HG02885 (cell line): ENCODE measurements around the gene EXOC3L4.
"Not testable (repeated sequence)": the region's sequence is repeated elsewhere in the genome, so short reads cannot be mapped to it uniquely, and the experiment has no call there.

Experiments used
- ATAC-seq: cut with Tn5 transposase; IDR thresholded peaks from one replicate; pipeline ENCODE4 v1.9.1; 2021; ENCODE audit warnings: mild to moderate bottlenecking; ENCODE audit not compliant: unreplicated experiment, poor library complexity

EXOC3L4 gene

DNA sequence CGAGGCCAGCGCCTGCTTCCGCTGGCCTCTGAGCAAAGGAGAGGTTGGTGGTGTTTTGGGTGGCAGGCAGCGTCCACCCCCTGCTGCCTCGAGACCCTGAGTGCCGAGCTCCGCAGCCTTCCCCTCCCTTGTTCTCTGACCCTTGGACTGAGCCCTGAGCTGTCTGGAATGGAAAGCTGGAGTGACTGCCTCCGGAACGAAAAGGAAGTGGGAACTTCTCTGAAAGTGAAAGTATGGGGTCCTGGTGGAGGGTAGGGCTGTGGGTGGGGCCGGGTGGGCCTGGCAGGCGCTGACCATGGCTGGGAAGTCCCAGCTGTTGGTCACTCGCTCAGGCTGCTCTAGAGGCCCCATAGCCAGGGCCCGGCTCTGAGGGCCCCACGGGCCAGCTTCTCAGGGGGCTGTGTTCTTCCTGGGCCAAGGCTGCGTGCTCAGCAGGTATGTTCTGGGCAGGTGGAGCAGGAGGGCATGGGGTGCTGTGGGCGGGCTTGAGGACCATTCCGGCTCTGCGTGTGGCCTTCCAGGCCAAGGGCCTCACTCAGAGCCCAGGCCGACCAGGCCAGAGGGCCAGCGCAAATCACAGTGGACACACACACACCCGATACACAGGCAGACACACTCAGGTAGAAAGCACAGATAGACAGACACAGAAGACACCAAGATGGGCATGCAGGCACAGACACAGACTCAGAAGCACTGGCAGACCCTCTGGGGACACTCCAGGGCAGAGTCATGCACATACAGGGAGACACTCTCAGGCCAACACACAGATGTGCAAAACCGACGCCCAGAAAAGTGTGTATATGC, at the start of gene EXOC3L4:
TSS of gene EXOC3L4 (plus strand) at position 320 of the 804 bp plus-strand sequence. CDS start 5,495 bp downstream, outside the sequence.
- no peak for ATAC-seq

DNA sequence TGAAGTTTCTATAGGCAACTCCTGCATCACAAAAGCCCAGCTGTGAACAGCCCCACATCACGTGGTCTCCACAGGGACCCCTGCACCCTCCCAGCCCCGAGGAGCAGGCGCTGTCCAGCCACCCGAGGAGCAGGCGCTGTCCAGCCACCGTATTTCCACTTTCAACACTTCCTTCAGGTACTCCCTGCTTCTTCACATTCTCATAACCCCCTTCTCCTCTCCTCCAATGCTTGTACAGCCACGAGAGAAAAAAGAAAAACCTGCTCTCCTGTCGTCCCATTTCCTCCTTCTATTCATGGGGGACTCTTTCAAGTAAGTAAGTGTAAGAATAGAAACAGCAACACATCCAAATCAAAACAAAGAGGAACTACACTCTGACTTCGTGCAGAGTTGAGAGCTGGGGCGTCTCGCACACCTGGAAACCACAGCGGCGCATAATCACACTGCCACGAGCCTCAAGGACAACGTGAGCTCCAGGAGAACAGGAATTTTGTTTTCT, 49.1 kb upstream of the EXOC3L4 start:
- ATAC-seq = peak; percentile 46

- ATAC-seq = not testable (repeated sequence)
Measured at GRCh38 chr14:103047453-103047852, 47.1 kb upstream of the EXOC3L4 start.

DNA sequence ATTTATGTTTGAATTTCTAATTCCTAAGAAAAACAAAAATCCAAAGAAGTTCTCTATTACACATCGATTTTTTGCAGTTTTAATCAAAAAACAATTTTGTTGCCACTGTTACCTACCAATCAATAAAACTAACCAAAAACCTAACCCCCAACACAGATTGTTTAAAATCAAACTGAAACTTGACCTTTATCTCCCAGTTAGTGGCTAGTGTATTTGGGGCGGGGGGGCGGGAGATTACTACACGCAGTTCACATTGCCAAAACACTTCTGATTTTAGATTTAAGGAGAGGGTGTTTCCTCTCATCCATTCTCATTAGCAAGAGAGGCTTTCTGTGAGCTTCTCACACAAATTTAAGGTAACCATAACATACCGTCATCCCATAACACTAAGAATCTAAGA, 43.6 kb upstream of the EXOC3L4 start:
- no peak for ATAC-seq

- ATAC-seq = no peak
Measured at GRCh38 chr14:103052407-103052806, 42.1 kb upstream of the EXOC3L4 start.

DNA sequence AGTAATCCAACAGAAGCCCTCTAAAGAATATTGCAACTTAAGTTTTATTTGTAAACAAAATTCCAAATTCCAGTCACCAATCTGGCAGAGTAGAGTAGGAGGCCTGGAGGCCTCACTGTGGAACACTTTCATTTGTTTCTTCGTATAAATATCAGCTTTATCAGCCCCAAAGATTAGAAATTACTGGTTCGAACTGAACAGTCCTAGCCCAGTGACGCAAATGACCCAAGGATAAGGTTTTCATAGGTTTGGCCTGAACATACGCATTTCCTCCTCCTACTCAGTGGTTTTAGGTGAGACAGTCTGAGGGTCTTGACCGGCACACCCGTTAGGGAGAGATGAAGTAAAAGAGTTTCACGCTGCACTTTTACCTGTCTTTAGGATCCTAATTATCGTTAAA, 38.8 kb upstream of the EXOC3L4 start:
- no peak for ATAC-seq

GRCh38 chr14:103056322-103057027, 38.0 kb upstream of the EXOC3L4 start:
- no peak for ATAC-seq

DNA sequence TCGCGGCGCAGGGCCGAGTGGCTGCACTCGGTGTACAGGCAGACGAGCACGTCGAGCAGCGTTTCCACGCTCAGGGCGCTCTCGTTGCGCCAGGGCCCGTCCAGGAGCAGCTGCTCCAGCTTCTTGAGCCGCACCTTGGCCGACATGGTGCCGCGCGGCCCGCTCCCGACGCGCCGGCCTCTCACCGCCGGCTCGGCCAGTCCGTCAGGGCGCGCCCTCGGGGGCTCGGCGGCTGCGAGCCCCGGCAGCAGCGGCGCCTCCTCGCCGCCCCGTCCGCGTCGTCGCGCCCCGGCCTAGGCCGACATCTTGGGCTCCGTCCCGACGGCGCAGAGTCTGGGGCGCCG, 37.5 kb upstream of the EXOC3L4 start:
- ATAC-seq = no peak

GRCh38 chr14:103057372-103058163, 37.0 kb upstream of the EXOC3L4 start, which contains the start of gene CDC42BPB:
Gene CDC42BPB (minus strand): TSS chr14:103057549. CDS start chr14:103057173, 376 bp downstream.
- peak; percentile 86 for ATAC-seq

DNA sequence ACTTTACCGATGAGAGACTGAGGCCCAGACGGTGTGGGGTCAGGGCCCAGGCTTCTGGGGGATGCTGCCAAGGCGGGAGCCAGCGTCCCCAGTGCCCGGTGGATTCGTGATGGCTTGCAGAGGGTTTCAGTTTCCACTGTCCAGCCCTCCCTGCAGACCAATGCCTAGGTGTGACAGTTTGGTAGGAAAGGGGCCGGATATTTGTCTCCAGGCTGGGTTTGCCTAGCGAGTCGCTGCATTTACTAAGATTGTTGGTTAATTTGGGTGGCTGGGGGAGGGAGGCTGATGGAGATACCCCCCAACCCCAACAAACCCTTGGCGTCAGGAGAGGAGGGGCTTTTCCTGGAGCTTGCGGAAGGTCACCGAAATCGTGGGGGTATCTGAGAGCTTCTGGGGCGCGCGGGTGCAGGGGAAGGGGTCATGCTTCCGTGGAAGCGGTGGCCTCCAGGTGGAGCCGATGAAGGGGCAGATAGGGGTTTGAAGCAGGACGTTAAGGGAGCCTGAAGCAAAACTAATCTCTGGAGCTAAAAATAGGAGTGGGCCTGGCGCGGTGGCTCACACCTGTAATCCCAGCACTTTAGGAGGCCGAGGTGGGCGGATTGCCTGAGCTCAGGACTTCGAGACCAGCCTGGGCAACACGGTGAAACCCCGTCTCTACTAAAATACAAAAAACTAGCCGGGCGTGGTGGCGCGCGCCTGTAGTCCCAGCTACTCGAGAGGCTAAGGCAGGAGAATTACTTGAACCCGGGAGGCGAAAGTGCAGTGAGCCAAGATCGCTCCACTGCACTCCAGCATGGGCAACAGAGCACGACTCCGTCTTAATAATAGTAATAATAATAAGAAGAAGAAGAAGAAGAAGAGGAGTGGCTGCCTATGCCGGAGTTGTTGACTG, 36.1 kb upstream of the EXOC3L4 start:
- ATAC-seq = no peak

GRCh38 chr14:103059556-103059955, 35.0 kb upstream of the EXOC3L4 start:
- no peak for ATAC-seq

DNA sequence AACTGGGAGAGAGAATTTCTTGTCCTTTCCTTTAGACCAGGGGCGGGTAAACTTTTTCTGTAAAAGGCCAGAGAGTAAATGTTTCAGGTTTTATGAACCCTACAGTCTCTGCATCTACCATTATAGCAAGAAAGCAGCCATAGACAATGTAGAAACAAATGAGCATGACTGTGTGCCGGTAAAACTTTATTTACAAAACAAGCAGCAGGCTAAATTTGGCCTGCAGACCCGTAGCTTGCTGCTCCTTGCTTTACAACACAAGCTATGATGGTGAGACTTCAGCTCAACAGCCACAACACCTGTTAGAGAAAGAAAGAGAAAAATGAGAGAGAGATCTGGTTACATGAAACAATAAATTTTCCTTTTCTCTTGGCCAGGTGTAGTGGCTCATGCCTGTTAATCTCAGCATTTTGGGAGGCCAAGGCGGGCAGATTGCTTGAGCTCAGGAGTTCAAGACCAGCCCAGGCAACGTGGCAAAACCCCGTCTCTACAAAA, 33.0 kb upstream of the EXOC3L4 start:
- no peak for ATAC-seq

DNA sequence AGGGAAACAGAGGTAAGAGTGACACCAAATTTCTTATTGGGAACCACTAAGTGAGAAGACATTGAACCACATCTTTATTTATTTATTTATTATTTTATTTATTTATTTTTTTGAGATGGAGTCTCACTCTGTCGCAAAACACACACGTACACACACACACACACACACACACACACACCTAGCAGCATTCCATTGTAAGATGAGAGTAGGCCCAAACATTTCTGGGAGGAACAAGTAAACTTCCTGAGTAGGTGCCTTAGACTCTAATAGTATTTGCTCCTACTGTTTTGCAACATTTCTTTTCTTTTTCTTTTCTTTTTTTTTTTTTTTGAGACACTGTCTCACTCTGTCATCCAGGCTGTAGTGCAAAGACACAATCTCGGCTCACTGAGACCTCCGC, 30.1 kb upstream of the EXOC3L4 start:
- no peak for ATAC-seq

DNA sequence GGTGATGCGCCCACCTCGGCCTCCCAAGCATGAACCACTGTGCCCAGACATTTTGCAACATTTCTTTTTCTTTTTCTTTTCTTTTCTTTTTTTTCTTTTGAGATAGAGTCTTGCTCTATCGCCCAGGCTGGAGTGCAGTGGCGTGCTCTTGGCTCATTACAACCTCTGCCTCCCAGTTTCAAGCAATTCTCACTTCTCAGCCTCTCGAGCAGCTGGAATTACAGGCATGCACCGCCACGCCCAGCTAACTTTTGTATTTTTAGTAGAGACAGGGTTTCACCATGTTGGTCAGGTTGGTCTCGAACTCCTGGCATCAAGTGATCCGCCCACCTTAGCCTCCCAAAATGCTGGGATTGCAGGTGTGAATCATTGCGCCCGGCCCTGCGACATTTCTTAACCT, 29.5 kb upstream of the EXOC3L4 start:
- ATAC-seq = no peak

- ATAC-seq = no peak
Measured at GRCh38 chr14:103065861-103066260, 28.7 kb upstream of the EXOC3L4 start.

DNA sequence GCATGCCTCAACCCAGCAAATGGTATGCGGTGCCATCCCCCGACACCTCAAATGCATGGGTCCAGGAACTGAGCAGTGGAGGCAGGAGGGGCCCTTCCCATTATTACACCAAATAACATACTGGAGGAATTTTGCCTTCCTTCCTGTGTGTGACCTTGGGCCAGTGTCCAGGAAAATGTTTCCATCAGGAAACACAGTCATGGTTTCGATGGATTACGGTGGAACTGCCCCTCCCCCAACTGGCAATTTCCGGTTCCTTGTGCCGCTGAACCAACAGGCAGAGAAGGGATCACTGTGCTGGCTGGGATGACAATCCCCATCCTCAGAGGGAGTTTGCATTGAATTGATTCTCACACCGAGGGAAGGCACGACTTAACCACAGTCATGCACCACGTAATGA, 28.1 kb upstream of the EXOC3L4 start:
- ATAC-seq = no peak

- ATAC-seq = no peak
Measured at GRCh38 chr14:103067231-103067954, 27.1 kb upstream of the EXOC3L4 start.

- no peak for ATAC-seq
Measured at GRCh38 chr14:103068351-103069073, 26.0 kb upstream of the EXOC3L4 start.
